ENCODE data around the gene ADGRB2.

DNA sequence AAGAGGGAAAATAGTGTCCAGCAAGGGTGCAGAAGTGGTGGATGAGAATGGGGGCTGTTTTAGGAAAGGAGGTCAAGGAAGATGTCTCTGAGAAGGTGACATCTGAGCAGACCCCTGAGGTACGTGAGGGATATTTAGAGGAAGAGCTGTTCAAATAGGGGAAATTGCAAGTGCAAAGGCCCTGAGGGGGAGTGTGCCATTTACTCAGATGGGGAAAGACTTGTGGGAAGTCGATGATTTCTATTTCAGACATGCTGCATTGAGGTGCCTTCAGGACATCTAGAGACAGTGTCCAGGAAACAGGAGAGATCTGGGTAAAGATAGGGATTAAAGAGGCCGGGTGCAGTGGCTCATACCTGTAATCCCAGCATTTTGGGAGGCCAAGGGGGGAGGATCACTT lies 10.4 kb upstream of the ADGRB2 start:
- TF ChIP-seq SMC3 (IDR thresholded peaks at IDR 0.05; ENCODE audit: low read depth, low read length) (no peak), USF2 (IDR thresholded peaks at IDR 0.05; ENCODE audit: low read depth, low read length) (no peak), MXI1 (IDR thresholded peaks at IDR 0.05; ENCODE audit: borderline replicate concordance, low read depth, low read length) (no peak), POLR2A (IDR thresholded peaks at IDR 0.05; ENCODE audit: low read depth, low read length) (no peak), BHLHE40 (IDR thresholded peaks at IDR 0.05; ENCODE audit: low read depth, low read length) (no peak)
- TF ChIP-seq, protein P1, sequence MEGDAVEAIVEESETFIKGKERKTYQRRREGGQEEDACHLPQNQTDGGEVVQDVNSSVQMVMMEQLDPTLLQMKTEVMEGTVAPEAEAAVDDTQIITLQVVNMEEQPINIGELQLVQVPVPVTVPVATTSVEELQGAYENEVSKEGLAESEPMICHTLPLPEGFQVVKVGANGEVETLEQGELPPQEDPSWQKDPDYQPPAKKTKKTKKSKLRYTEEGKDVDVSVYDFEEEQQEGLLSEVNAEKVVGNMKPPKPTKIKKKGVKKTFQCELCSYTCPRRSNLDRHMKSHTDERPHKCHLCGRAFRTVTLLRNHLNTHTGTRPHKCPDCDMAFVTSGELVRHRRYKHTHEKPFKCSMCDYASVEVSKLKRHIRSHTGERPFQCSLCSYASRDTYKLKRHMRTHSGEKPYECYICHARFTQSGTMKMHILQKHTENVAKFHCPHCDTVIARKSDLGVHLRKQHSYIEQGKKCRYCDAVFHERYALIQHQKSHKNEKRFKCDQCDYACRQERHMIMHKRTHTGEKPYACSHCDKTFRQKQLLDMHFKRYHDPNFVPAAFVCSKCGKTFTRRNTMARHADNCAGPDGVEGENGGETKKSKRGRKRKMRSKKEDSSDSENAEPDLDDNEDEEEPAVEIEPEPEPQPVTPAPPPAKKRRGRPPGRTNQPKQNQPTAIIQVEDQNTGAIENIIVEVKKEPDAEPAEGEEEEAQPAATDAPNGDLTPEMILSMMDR (conservative IDR thresholded peaks at IDR 0.05; ENCODE audit: low read depth, low read length), result no peak

All from IMR-90 (cell line).